ENCODE data around the gene SPATS1. TPM values are rescaled to one million over a fixed set of nuclear protein-coding genes. Genes with fewer than 3 reads are reported as not detected.

Gene SPATS1
- polyA plus RNA-seq, 3 donors: not detected

GRCh38 chr6:44304282-44305199 lies 37.9 kb upstream of the SPATS1 start:
- 84% methylated on average over 15 of the region's 25 CpGs for WGBS (ENCODE audit: insufficient coverage)
- intact Hi-C loops (cut with micrococcal nuclease): no loop called here
- H3K27ac Mint-ChIP-seq: peak overlapping the region in 1 of 7 donors; percentile 37

DNA sequence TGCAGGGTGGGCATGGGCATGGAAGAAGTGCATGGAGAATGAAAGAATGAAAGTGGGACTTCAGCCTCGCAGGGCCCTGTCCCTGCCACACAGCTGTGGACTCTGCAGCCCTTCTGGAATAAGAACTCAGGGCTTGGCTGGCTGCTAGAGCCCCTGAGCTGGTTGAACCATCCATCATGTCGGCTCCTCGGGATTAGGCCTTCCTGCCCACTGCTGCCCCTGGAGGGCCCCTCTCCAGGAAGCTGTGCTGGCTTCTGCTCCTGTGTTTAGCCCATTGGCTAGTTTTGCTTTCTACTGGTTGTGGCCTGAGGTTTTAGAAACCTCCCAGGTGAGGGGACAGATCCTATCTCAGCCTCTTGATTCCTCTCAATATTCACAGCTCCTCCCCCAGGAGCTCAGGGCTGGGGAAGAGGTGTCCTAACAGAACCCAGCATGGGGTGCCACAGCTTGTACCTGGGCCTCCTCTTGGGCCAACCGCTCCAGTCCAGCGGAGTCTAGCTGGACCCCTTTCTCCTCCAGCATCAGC lies 37.2 kb upstream of the SPATS1 start:
- H3K9me3 Mint-ChIP-seq: no peaks in the 10 kb centered on the region
- 91% methylated on average over 3 of the region's 5 CpGs for WGBS (ENCODE audit: insufficient coverage)
- Histone ChIP-seq H4K20me1 (ENCODE audit: insufficient read depth, low read length) (no peaks in the 10 kb centered on the region), H2AFZ (ENCODE audit: insufficient read depth, low read depth, low read length, poor library complexity, severe bottlenecking) (no peak overlapping the region), H3K4me2 (replicated peaks; ENCODE audit: extremely low read depth, low read length, poor library complexity, severe bottlenecking) (no peak overlapping the region), H3K27ac (ENCODE audit: low read depth in 1 of 2, low read length in 2 of 2) (no peak overlapping the region), H3K9ac (ENCODE audit: insufficient read depth, low read length, poor library complexity, severe bottlenecking) (no peak overlapping the region), H3K36me3 (replicated peaks in 1 of 2; ENCODE audit: control insufficient read depth in 1 of 2, insufficient read depth in 2 of 2, low read length in 2 of 2) (peaks cover 86 to 98% of the 10 kb centered on the region in 2 donors), H3K79me2 (ENCODE audit: insufficient read depth, low read length) (no peaks in the 10 kb centered on the region), H3K4me3 (replicated peaks in 1 of 3; ENCODE audit: low read depth in 2 of 3, low read length in 3 of 3) (no peak overlapping the region), H3K4me1 (ENCODE audit: control insufficient read depth in 1 of 2, insufficient read depth in 2 of 2, low read length in 2 of 2) (no peaks in the 10 kb centered on the region), H3K27me3 (ENCODE audit: control insufficient read depth in 2 of 2, insufficient read depth in 2 of 2, low read length in 2 of 2) (no peaks in the 10 kb centered on the region), H3K9me3 (replicated peaks in 1 of 2; ENCODE audit: control insufficient read depth in 1 of 2, insufficient read depth in 1 of 2, low read length in 2 of 2) (no peaks in the 10 kb centered on the region)
- intact Hi-C loops (cut with micrococcal nuclease): no loop called here
- H3K36me3 Mint-ChIP-seq: peaks cover 76 to 97% of the 10 kb centered on the region in 2 donors
- no peak overlapping the region for H3K4me3 Mint-ChIP-seq
- peaks cover 0 to 2% (median 0%) of the 10 kb centered on the region in 3 donors for H3K27me3 Mint-ChIP-seq (ENCODE audit: low read depth in 3 of 3)
- H3K27ac Mint-ChIP-seq: peak overlapping the region in 2 of 7 donors; percentile 9 to 52
- H3K4me1 Mint-ChIP-seq: peaks cover 6% of the 10 kb centered on the region
- TF ChIP-seq, protein P1, sequence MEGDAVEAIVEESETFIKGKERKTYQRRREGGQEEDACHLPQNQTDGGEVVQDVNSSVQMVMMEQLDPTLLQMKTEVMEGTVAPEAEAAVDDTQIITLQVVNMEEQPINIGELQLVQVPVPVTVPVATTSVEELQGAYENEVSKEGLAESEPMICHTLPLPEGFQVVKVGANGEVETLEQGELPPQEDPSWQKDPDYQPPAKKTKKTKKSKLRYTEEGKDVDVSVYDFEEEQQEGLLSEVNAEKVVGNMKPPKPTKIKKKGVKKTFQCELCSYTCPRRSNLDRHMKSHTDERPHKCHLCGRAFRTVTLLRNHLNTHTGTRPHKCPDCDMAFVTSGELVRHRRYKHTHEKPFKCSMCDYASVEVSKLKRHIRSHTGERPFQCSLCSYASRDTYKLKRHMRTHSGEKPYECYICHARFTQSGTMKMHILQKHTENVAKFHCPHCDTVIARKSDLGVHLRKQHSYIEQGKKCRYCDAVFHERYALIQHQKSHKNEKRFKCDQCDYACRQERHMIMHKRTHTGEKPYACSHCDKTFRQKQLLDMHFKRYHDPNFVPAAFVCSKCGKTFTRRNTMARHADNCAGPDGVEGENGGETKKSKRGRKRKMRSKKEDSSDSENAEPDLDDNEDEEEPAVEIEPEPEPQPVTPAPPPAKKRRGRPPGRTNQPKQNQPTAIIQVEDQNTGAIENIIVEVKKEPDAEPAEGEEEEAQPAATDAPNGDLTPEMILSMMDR (IDR thresholded peaks at IDR 0.05): no peak
- no peak for DNase-seq

More at GRCh38 chr6:44304282-44305199, 37.9 kb upstream of the SPATS1 start:
- Histone ChIP-seq H3K27me3 (ENCODE audit: control insufficient read depth in 2 of 2, insufficient read depth in 2 of 2, low read length in 2 of 2) (no peaks in the 10 kb centered on the region), H3K4me1 (ENCODE audit: control insufficient read depth in 1 of 2, insufficient read depth in 2 of 2, low read length in 2 of 2) (no peaks in the 10 kb centered on the region), H3K36me3 (replicated peaks in 1 of 2; ENCODE audit: control insufficient read depth in 1 of 2, insufficient read depth in 2 of 2, low read length in 2 of 2) (peaks cover 81 to 96% of the 10 kb centered on the region in 2 donors), H3K4me2 (replicated peaks; ENCODE audit: extremely low read depth, low read length, poor library complexity, severe bottlenecking) (no peak overlapping the region), H3K79me2 (ENCODE audit: insufficient read depth, low read length) (no peaks in the 10 kb centered on the region), H3K4me3 (replicated peaks in 1 of 3; ENCODE audit: low read depth in 2 of 3, low read length in 3 of 3) (no peak overlapping the region), H3K27ac (ENCODE audit: low read depth in 1 of 2, low read length in 2 of 2) (no peak overlapping the region), H3K9ac (ENCODE audit: insufficient read depth, low read length, poor library complexity, severe bottlenecking) (no peak overlapping the region), H3K9me3 (replicated peaks in 1 of 2; ENCODE audit: control insufficient read depth in 1 of 2, insufficient read depth in 1 of 2, low read length in 2 of 2) (no peaks in the 10 kb centered on the region), H2AFZ (ENCODE audit: insufficient read depth, low read depth, low read length, poor library complexity, severe bottlenecking) (no peak overlapping the region), H4K20me1 (ENCODE audit: insufficient read depth, low read length) (no peaks in the 10 kb centered on the region)
- TF ChIP-seq, protein P1 (IDR thresholded peaks at IDR 0.05): peak; percentile 89
- Mint-ChIP-seq H3K9me3 (no peaks in the 10 kb centered on the region), H3K4me1 (peaks cover 9% of the 10 kb centered on the region), H3K27me3 (ENCODE audit: low read depth in 3 of 3) (peaks cover 0 to 2% (median 0%) of the 10 kb centered on the region in 3 donors), H3K36me3 (peaks cover 74 to 97% of the 10 kb centered on the region in 2 donors), H3K4me3 (no peak overlapping the region)
- DNase-seq: peak; percentile 25 to 57 (median 26)

Data from CD14-positive monocyte (primary cell).